ENCODE data around the gene NAA20. TPM values are rescaled to one million over a fixed set of nuclear protein-coding genes. Genes with fewer than 3 reads are reported as not detected.
"Not testable (repeated sequence)": the region's sequence is repeated elsewhere in the genome, so short reads cannot be mapped to it uniquely, and the experiment has no call there.

Gene NAA20
- total RNA-seq, 8 experiments from 2014 or later, result 33.5 to 64.3 (median 44.4) TPM

- no peak overlapping the region for H3K27ac ChIP-seq
- no peak overlapping the region for H3K4me3 ChIP-seq
- in situ Hi-C loops (cut with MboI; ENCODE audit: low pct_unique_long_range_greater_than_20kb in 2 of 9, low sequenced_read_pairs in 9 of 9, unreplicated experiment in 9 of 9), result loop anchor here in 5 of 9 experiments (25.0 kb wide), 2 partner anchors 207 to 307 kb away; no protein-coding TSS in a partner anchor
- WGBS, 10 experiments, result 18 to 95% (median 86%) methylated on average over 2 to 9 of the region's 12 CpGs; no CpG with 5 or more reads in 2 of the 10 experiments
- ATAC-seq (replicated peaks in 6 of 8), result peak in 3 of 8 experiments; percentile 4 to 51 (median 17)
- H3K4me1 ChIP-seq (replicated peaks in 1 of 2), result peaks cover 21 to 25% of the 10 kb centered on the region in 2 donors
These were observed 23.0 kb upstream of the NAA20 start for GRCh38 chr20:19993958-19994669.

GRCh38 chr20:19995220-19995863, 21.8 kb upstream of the NAA20 start:
- Histone ChIP-seq H3K4me1 (replicated peaks in 1 of 2) (peaks cover 21 to 23% of the 10 kb centered on the region in 2 donors), H3K27ac (no peak overlapping the region)
- in situ Hi-C loops (cut with MboI; ENCODE audit: low pct_unique_long_range_greater_than_20kb in 2 of 9, low sequenced_read_pairs in 9 of 9, unreplicated experiment in 9 of 9), result loop anchor here in 5 of 9 experiments (25.0 kb wide), 2 partner anchors 208 to 308 kb away; no protein-coding TSS in a partner anchor

GRCh38 chr20:19996222-19996621, 20.9 kb upstream of the NAA20 start:
- Histone ChIP-seq H3K4me3 (no peak overlapping the region), H3K4me1 (replicated peaks in 1 of 2) (peaks cover 14 to 19% of the 10 kb centered on the region in 2 donors), H3K27ac (no peak overlapping the region)
- 80 to 100% (median 94%) methylated on average over 1 to 7 of the region's 8 CpGs; no CpG with 5 or more reads in 3 of the 10 experiments for WGBS, 10 experiments
- in situ Hi-C loops (cut with MboI; ENCODE audit: low pct_unique_long_range_greater_than_20kb in 2 of 9, low sequenced_read_pairs in 9 of 9, unreplicated experiment in 9 of 9), result loop anchor here in 5 of 9 experiments (25.0 kb wide), 2 partner anchors 209 to 309 kb away; no protein-coding TSS in a partner anchor
- ATAC-seq (replicated peaks in 6 of 8), result no peak

More at GRCh38 chr20:19995220-19995863, 21.8 kb upstream of the NAA20 start:
- H3K4me3 ChIP-seq, result no peak overlapping the region
- 18 to 53% (median 42%) methylated on average over 2 to 5 of the region's 5 CpGs; no CpG with 5 or more reads in 1 of the 10 experiments for WGBS, 10 experiments
- peak in 3 of 8 experiments; percentile 4 to 20 (median 10) for ATAC-seq (replicated peaks in 6 of 8)

- peaks cover 10 to 12% of the 10 kb centered on the region in 2 donors for H3K4me1 ChIP-seq (replicated peaks in 1 of 2)
- in situ Hi-C loops (cut with MboI; ENCODE audit: low pct_unique_long_range_greater_than_20kb in 2 of 9, low sequenced_read_pairs in 9 of 9, unreplicated experiment in 9 of 9), result loop anchor here in 5 of 9 experiments (25.0 kb wide), 2 partner anchors 210 to 310 kb away; no protein-coding TSS in a partner anchor
- H3K27ac ChIP-seq, result no peak overlapping the region
- WGBS, 10 experiments, result 50 to 100% (median 86%) methylated on average over 1 to 9 of the region's 9 CpGs
- no peak overlapping the region for H3K4me3 ChIP-seq
- ATAC-seq (replicated peaks in 6 of 8), result no peak
These were observed 20.2 kb upstream of the NAA20 start for GRCh38 chr20:19996917-19997316.

DNA sequence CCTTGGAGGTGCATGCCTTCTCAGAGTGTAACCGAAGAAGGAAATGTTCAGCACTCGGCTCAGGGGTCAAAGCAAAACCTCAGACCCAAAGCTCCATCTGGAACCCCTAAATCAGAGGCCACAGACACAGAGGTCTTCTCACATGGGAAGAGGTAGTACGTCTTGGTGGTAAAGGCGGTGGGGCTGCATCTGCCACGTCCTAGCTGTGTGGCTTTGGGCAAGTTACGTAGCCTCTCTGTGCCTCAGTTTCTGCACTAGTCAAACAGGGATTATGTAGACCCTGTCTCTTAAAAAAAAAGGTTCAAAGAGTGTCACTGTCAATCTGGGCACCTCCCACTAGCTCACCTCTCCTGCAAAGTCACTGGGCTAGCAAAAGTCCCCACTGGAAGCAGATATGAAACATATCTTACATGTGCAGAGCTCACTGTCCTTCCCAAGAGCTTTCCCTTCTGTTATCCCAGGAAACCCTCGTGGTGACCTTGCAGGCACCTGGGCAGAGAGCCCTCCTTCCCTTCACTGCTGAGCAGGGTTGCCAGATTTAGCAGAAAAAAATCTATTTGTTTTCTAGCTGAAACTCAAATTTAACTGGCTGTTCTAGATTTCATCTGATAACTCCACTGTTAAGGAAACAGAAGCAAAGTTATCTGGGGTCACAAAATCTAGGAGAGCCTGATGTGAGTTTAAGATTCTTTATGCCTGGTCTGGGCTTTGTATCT, 18.0 kb upstream of the NAA20 start:
- ATAC-seq (replicated peaks in 6 of 8), result no peak
- H3K4me1 ChIP-seq (replicated peaks in 1 of 2), result no peaks in the 10 kb centered on the region
- in situ Hi-C loops (cut with MboI; ENCODE audit: low pct_unique_long_range_greater_than_20kb in 2 of 9, low sequenced_read_pairs in 9 of 9, unreplicated experiment in 9 of 9), result loop anchor here in 5 of 9 experiments (25.0 kb wide), 2 partner anchors 212 to 312 kb away; no protein-coding TSS in a partner anchor
- WGBS, 10 experiments, result 45 to 100% (median 81%) methylated on average over 1 to 4 of the region's 7 CpGs; no CpG with 5 or more reads in 1 of the 10 experiments
- H3K27ac ChIP-seq, result no peak overlapping the region
- H3K4me3 ChIP-seq, result no peak overlapping the region

DNA sequence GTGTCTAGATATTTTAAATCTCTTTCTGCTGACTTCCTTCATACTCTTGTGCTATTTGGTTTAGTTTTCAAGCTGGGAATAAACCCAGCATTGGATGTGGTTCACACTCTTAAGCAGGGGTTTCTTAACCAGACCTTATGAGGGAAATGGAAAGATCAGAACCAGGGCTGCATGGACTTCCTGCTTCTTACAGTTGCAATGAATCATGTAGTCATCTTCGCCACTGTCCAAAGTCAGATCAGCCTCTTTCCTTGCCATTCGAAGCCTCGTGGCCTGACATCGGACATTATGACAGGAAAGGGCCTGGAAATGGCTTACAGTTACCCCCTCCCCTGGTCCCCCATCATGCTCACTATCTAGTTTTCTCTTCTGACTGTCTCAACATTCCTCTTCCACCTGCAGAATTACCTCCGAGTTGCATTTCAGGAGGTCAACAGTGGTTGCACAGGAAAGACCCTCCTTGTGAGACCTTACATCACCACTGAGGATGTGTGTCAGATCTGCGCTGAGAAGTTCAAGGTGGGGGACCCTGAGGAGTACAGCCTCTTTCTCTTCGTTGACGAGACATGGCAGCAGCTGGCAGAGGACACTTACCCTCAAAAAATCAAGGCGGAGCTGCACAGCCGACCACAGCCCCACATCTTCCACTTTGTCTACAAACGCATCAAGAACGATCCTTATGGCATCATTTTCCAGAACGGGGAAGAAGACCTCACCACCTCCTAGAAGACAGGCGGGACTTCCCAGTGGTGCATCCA, 16.8 kb upstream of the NAA20 start:
- in situ Hi-C loops (cut with MboI; ENCODE audit: low pct_unique_long_range_greater_than_20kb in 2 of 9, low sequenced_read_pairs in 9 of 9, unreplicated experiment in 9 of 9), result loop anchor here in 4 of 9 experiments (10.0 to 25.0 kb wide), 3 partner anchors 213 to 313 kb away; no protein-coding TSS in a partner anchor

DNA sequence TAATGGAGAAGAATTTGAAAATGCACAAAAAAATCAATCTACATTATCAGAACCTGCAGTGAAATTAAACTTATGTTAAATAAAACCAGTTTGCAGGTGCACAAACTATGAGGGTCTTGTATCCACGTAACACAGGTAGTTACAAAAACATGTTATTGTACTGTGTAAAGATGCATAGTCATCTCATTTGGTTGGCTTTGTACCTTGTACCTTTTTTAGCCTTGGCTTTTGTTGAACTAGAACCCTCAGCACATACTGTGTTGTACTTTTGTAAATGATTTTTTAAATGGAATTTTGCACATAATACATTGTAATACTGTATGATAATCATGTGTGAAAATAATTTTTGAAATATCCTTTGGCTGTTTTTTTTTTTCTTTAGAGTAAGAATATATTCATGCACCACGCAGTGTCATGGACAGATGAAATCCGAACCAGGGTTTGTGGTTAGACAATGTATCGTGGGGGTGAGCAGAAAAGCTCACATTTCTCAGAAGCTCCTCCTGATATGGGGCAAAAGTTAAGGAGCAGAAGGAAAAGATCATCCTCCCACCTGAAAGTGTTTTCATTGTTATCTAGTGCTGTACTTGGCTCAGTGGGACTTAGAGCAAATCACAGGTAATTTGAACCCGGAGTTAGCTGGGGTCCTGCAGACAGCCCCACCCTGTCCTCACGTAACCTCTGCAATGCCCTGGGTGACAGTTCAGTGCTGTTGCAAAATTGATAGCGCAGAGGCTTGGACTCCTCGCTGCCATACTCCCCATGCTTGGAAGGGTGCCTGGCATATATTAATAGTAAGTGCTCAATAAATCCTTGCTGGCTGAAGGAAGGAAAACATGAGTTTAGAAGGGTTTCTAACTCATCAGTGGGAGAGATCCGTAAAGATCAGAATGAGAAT, 14.8 kb upstream of the NAA20 start:
- WGBS, 10 experiments, result 40 to 100% (median 88%) methylated on average over 1 to 8 of the region's 9 CpGs
- ATAC-seq (replicated peaks in 6 of 8), result peak in 1 of 8 experiments; percentile 13
- Histone ChIP-seq H3K27ac (no peak overlapping the region), H3K4me3 (no peak overlapping the region), H3K4me1 (replicated peaks in 1 of 2) (peaks cover 0 to 6% of the 10 kb centered on the region in 2 donors)
- in situ Hi-C loops (cut with MboI; ENCODE audit: low pct_unique_long_range_greater_than_20kb in 2 of 9, low sequenced_read_pairs in 9 of 9, unreplicated experiment in 9 of 9), result loop anchor here in 4 of 9 experiments (10.0 to 25.0 kb wide), 3 partner anchors 215 to 315 kb away; no protein-coding TSS in a partner anchor

More for the DNA sequence above, 16.8 kb upstream of the NAA20 start:
- Histone ChIP-seq H3K4me3 (no peak overlapping the region), H3K4me1 (replicated peaks in 1 of 2) (peaks cover 0 to 3% of the 10 kb centered on the region in 2 donors), H3K27ac (no peak overlapping the region)
- ATAC-seq (replicated peaks in 6 of 8), result no peak
- 76 to 95% (median 87%) methylated on average over 3 to 12 of the region's 14 CpGs; no CpG with 5 or more reads in 2 of the 10 experiments for WGBS, 10 experiments

DNA sequence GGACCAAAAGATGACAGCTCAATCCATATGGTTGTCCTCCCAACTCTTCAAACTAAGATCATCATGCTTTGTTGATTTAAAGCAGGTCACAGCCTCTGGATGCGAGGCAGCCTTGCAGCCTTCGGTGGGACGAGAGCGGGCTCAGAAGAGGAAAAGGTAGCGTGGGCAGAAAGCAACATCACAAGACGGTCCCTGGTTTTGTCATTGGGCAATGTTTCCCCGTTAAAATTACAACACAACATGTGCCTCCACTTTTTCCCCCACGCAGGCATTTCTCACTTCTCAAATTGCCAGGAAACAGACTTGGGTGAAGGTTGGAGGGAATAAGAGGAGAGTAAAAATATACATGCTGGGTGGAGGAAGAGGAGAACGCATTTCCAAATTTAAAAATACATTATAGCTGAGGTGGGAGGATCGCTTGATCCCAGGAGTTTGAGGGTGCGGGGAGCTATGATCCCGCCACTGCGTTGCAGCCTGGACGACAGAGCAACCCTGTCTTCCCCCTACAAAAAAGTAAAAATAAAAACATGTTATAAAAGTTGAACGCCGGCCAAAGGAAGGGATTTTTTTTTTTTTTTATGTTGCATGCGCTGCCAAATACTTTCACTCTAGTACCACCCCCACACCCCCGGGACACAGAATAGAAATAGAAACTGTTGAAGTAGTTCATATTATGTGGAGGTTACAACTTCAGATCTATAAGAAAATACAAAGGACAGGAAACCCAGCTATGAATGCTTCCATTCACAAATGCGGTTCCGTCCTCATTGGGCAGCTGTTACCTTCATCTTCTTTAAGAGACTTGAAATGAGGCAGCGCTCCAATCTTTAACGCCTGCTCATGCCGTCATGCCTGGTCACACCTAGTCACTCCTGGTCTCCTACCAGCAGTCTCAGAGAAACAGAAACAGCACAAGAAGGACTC, 13.9 kb upstream of the NAA20 start:
- no peak overlapping the region for H3K27ac ChIP-seq
- in situ Hi-C loops (cut with MboI; ENCODE audit: low pct_unique_long_range_greater_than_20kb in 2 of 9, low sequenced_read_pairs in 9 of 9, unreplicated experiment in 9 of 9), result loop anchor here in 4 of 9 experiments (10.0 to 25.0 kb wide), 3 partner anchors 216 to 316 kb away; no protein-coding TSS in a partner anchor
- 34 to 100% (median 87%) methylated on average over 2 to 15 of the region's 23 CpGs for WGBS, 10 experiments

DNA sequence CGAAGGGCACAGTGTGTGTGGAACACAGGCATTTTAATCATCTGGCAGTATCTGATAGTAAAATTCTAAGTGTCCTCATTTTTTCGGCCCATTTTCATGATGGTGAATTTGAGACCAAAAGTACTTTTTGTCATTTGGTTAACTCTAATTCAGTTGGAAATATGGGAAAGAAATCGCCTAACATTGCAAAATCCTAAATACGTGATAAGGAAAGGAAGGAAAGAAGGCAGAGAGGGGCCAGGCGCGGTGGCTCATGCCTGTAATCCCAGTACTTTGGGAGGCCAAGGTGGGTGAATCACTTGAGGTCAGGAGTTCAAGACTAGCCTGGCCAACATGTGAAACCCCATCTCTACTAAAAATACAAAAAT, 13.2 kb upstream of the NAA20 start:
- in situ Hi-C loops (cut with MboI; ENCODE audit: low pct_unique_long_range_greater_than_20kb in 2 of 9, low sequenced_read_pairs in 9 of 9, unreplicated experiment in 9 of 9), result loop anchor here in 4 of 9 experiments (10.0 to 25.0 kb wide), 3 partner anchors 217 to 317 kb away; no protein-coding TSS in a partner anchor
- not testable (repeated sequence) for H3K4me1 ChIP-seq (replicated peaks in 1 of 2); H3K27ac ChIP-seq; H3K4me3 ChIP-seq; ATAC-seq (replicated peaks in 6 of 8)
- WGBS, 10 experiments, result 40 to 100% (median 93%) methylated on average over 1 to 6 of the region's 6 CpGs; no CpG with 5 or more reads in 1 of the 10 experiments

More for the DNA sequence above, 13.9 kb upstream of the NAA20 start:
- Histone ChIP-seq H3K4me1 (replicated peaks in 1 of 2) (peaks cover 0 to 6% of the 10 kb centered on the region in 2 donors), H3K4me3 (no peak overlapping the region)
- ATAC-seq (replicated peaks in 6 of 8), result peak in 2 of 8 experiments; percentile 12 to 20

DNA sequence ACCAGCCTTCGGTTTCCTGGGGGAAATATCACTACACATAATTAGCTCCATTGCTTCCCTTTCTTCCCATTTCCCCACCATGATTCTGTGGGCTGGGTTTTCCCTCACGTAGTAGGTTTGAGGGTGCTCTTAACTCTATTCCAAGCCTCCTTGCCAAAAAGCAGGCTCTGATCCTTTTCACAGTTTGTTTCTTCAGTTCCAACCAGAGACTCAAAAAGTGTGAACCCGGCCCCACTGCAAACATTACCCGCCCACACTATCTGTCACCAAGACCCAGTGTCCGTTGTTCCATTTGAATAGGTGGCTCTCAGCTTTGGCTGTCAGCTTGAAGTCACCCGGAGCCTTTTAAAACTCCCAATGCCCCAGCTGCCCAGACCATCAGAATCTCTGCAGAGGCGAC, 11.8 kb upstream of the NAA20 start:
- WGBS, 10 experiments, result 20 to 100% (median 70%) methylated on average over 1 to 7 of the region's 7 CpGs; no CpG with 5 or more reads in 2 of the 10 experiments
- H3K27ac ChIP-seq, result no peak overlapping the region

More for the DNA sequence above, 11.8 kb upstream of the NAA20 start:
- in situ Hi-C loops (cut with MboI; ENCODE audit: low pct_unique_long_range_greater_than_20kb in 2 of 9, low sequenced_read_pairs in 9 of 9, unreplicated experiment in 9 of 9), result loop anchor here in 4 of 9 experiments (10.0 to 25.0 kb wide), 3 partner anchors 218 to 318 kb away; no protein-coding TSS in a partner anchor
- Histone ChIP-seq H3K4me1 (replicated peaks in 1 of 2) (peaks cover 3 to 12% of the 10 kb centered on the region in 2 donors), H3K4me3 (no peak overlapping the region)
- ATAC-seq (replicated peaks in 6 of 8), result peak in 1 of 8 experiments; percentile 32

Data from motor neuron (in vitro differentiated cells).